ENCODE data around the gene FRAT1. TPM values are rescaled to one million over a fixed set of nuclear protein-coding genes. Genes with fewer than 3 reads are reported as not detected.

FRAT1 gene
- total and polyA plus RNA-seq, 2 of the 13 experiments (the other 11 are each of a cell fraction or from before 2014, with no cell fraction given): 1.7 to 2.3 TPM

GRCh38 chr10:97333601-97334369 is 14.7 kb downstream of the FRAT1 start:
- peak overlapping the region; percentile 65 to 87 (median 82) for H3K4me3 ChIP-seq (replicated peaks in 1 of 3; ENCODE audit: insufficient read depth in 1 of 3, low read depth in 2 of 3, low read length in 3 of 3)
- WGBS (ENCODE audit: low lambda C conversion rate): 1% methylated on average over 19 of the region's 89 CpGs
- H3K9me3 ChIP-seq (ENCODE audit: low read length): no peaks in the 10 kb centered on the region
- peak overlapping the region; percentile 81 for H3K4me2 ChIP-seq (ENCODE audit: low read depth, low read length)
- no peaks in the 10 kb centered on the region for H4K20me1 ChIP-seq (ENCODE audit: insufficient read depth, low read length)
- CTCF ChIA-PET (ENCODE audit: low intra/inter-chr PET ratio, low total read pairs): interaction anchor here (1.6 to 1.8 kb wide), 2 partner anchors 14 to 55 kb away, joined by 6 read pairs; no protein-coding TSS in a partner anchor
- DNase-seq (ENCODE audit: low spot score) (no peak), FAIRE-seq (no peak), ATAC-seq (peak; percentile 8)
- H3K27me3 ChIP-seq (ENCODE audit: control insufficient read depth in 1 of 2, insufficient read depth in 2 of 2, low read length in 2 of 2): no peaks in the 10 kb centered on the region
- POLR2A ChIA-PET: interaction anchor here (0.8 to 7.4 kb wide), 5 partner anchors 15 to 67 kb away, joined by 3 to 98 read pairs (median 8); partner anchors contain the start of genes ARHGAP19, FRAT1 and RRP12
- peak overlapping the region; percentile 85 for H3K27ac ChIP-seq (ENCODE audit: extremely low read length, insufficient read depth, low read length)
- no peak overlapping the region for H2AFZ ChIP-seq (ENCODE audit: low read length)
- H3K36me3 ChIP-seq (replicated peaks in 1 of 2; ENCODE audit: control insufficient read depth in 1 of 2, insufficient read depth in 2 of 2, low read length in 2 of 2): no peaks in the 10 kb centered on the region
- peaks cover 60% of the 10 kb centered on the region for H3K4me1 ChIP-seq (ENCODE audit: insufficient read depth, low read length)
- in situ Hi-C loops (cut with HindIII; ENCODE audit: extremely low pct_ligation_motif_present, low pct_unique_long_range_greater_than_20kb) (loop anchor here (5.0 kb wide), 1 partner anchor 41 kb away; the partner anchor contains the start of gene ARHGAP19), intact Hi-C loops (cut with micrococcal nuclease; ENCODE audit: unreplicated experiment) (loop anchor here (1.0 to 2.0 kb wide), 2 partner anchors 41 to 55 kb away; partner anchors contain the start of gene ARHGAP19)
- H3K79me2 ChIP-seq (ENCODE audit: insufficient read depth, low read length): peaks cover 40% of the 10 kb centered on the region
- no TSS peak for BruUV-seq (replicated peaks)
- H3K9ac ChIP-seq (ENCODE audit: insufficient read depth, low read depth, low read length): peak overlapping the region; percentile 98
- no peak for TF ChIP-seq EEA1 (CRISPR knock-in tag; IDR thresholded peaks at IDR 0.05; ENCODE audit: borderline replicate concordance)
- TF ChIP-seq ZNF672 (CRISPR knock-in tag; IDR thresholded peaks at IDR 0.05): no peak
- TF ChIP-seq ZNF251 (CRISPR knock-in tag; IDR thresholded peaks at IDR 0.05): no peak
- no peak for TF ChIP-seq ZNF749 (CRISPR knock-in tag; IDR thresholded peaks at IDR 0.05; ENCODE audit: borderline replicate concordance)
- TF ChIP-seq RFXANK (CRISPR knock-in tag; IDR thresholded peaks at IDR 0.05): no peak
- no peak for TF ChIP-seq ZKSCAN8 (CRISPR knock-in tag; IDR thresholded peaks at IDR 0.05; ENCODE audit: borderline replicate concordance)
- no peak for TF ChIP-seq HNF4G (IDR thresholded peaks at IDR 0.05; ENCODE audit: borderline replicate concordance, low read depth, low read length)
- no peak for TF ChIP-seq HNF4G (CRISPR knock-in tag; IDR thresholded peaks at IDR 0.05; ENCODE audit: borderline replicate concordance, low read depth)
- no peak for TF ChIP-seq HMGXB3 (CRISPR knock-in tag; IDR thresholded peaks at IDR 0.05; ENCODE audit: borderline replicate concordance)
- TF ChIP-seq FOXK1 (CRISPR knock-in tag; IDR thresholded peaks at IDR 0.05; ENCODE audit: borderline replicate concordance, low read depth): no peak
- TF ChIP-seq ZNF547 (CRISPR knock-in tag; IDR thresholded peaks at IDR 0.05): 0 out of 2 replicates have a peak, but pooled peaks have one; percentile 49
- no peak for TF ChIP-seq REST (IDR thresholded peaks at IDR 0.05; ENCODE audit: borderline replicate concordance in 1 of 2, low read depth in 1 of 2, low read length in 2 of 2)
- TF ChIP-seq KMT2A (CRISPR knock-in tag; IDR thresholded peaks at IDR 0.05): peak; percentile 20; the same call in 1 of the 2 replicates
- TF ChIP-seq HHEX (CRISPR knock-in tag; IDR thresholded peaks at IDR 0.05): no peak
- TF ChIP-seq ZNF382 (CRISPR knock-in tag; IDR thresholded peaks at IDR 0.05; ENCODE audit: borderline replicate concordance): no peak

Measured in HepG2 (cell line).